GM18511 (cell line): ENCODE measurements around the gene FBXO3.
A peak's percentile ranks its signal among the peaks of the same experiment; 100 is the strongest.
"Not testable (repeated sequence)": the region's sequence is repeated elsewhere in the genome, so short reads cannot be mapped to it uniquely, and the experiment has no call there.

Experiments
- ATAC-seq: cut with Tn5 transposase; IDR thresholded peaks from one replicate; pipeline ENCODE4 v1.9.1; 2021; ENCODE audit warnings: mild to moderate bottlenecking, moderate library complexity; ENCODE audit not compliant: unreplicated experiment

FBXO3 gene

DNA sequence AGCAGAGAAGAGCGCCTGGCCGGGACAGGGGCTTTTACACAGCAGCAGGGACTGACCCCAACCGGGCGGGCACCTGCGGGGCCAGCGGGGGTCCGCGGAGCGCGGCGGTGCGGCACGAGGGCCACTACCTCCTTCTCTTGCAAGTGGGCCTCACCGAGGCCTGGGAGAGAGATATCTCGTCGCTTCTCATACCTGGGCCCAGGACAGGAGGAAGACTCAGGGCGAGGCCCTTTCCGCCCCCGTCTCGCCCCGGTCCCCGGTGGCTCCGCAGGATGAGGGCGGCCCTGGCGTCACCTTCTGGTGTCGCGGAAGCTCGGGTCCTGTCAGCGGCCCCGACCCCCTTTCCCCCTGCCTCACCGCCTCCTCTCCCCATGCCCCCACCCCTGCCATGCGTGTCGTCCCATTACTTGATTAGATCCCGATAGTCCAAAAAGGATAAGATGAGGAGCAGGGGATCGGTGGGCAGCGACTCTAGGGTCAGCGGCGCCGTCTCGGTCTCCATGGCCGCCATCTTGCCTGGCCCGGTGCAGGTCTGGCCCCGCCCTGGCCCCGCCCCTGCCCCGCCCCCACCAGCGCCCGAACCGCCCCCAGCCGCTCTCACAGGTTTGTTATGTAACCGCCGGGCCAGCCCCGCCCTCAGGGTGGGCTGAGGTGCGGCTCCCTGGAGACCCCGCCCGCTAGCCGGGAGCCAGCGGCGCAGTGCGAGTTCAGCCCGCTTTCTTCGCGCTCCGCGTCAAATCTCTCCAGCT, at the start of gene FBXO3:
TSS of gene FBXO3 (minus strand) at position 534 of the 749 bp plus-strand sequence. CDS start at position 511, 23 bp downstream.
- peak; percentile 54 for ATAC-seq

GRCh38 chr11:33822981-33823380, 48.7 kb upstream of the FBXO3 start:
- ATAC-seq: not testable (repeated sequence)

DNA sequence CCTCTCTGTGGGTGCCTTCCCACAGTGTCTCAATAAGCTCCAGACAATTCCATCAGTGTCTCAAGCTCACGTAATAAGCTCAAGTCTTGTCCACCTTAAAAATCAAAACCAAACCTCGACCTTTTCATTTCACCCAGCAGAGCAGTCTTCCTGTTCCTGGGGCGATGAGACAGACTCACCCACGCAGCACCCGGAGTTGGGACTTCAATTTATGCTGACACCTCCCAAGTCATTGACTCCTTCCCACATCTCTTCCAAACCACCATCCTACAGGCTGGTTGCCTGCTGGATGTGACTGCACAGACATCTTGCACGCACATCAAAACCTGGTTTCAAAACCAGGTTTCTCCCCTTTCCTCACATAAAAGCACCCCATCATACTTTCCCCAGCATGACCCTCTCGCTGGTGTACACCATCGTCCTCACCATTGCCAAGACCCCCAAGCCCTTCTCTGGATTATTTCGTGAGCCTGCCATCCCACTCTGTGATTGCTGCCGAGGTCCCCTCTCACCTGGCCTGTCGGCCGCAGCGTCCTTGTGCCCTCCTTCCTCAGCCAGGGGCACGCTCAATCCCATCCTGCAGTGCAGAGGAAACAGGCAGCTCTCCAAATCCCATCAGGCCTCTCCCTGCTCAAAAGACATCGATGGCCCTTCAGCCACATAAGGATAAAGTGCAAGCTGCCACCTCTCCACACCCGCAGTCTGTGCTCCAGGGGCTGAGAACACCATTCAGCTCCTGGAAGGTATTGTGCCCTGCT, 45.1 kb upstream of the FBXO3 start:
- no peak for ATAC-seq

DNA sequence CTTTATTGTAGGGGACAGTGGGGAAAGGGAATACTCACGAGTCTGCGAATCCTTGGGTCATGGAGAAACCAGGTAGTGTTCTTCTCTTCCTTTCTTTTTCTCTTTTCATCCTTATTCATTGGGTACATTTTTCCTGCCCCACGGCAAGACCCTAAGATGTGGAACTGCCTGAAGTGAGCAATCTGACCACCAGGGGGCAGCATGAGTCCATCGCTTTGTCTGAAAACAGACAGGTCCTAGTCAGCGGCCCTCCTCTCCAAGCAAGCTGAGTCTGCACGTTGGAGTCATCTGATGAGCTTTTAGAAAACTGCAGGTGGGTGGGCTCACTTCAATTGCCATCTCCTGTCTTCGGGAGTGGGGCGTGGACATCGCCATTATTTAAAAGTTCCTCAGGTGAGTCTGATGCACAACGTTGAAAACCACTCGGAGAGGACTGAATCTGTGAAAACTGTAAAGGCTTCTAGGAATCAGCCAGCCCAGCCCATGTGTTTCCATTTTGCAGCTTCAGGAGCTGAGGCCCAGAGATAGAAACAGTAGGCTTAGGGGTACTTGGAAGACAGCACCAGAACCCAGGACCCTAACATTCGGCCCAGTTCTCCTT, 34.0 kb upstream of the FBXO3 start:
- peak; percentile 71 for ATAC-seq

DNA sequence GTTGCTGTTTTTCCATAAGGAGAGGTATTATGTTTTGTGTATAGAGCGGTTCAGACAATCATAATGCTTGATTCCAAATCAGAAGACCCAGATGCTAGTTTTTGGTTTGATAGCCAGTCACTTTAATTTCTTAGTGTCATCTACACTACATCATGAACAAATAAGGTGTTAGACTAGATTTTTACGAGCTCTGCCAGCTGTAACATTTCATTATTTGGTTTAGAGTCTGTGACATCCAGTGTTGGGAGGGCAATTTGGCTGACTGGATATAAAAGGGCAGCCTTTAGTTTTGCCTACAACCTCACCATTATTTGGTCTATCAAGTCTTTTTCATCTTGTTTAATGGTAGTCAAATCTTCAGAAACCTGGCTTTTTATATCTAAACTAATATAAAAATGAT, 30.2 kb upstream of the FBXO3 start:
- ATAC-seq: no peak

GRCh38 chr11:33802194-33802950, 28.1 kb upstream of the FBXO3 start:
- ATAC-seq: no peak

DNA sequence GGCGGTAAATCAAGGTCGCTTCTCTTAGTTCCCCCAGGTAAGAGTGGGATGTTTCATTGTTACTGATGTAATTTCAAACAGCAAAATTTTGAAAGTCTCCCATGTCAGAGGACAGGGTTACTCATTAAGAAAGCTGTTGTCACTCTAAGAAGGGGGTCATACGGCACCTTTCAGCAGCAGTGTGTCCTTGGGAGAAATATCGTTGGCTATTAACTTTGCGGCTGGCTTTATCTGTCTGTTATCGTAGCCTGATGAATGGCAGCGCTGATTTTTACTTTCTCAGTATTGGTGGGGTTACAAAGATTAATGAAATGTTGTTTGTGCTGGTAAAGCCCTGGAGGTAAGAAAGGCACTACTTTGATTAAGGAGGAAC, 27.5 kb upstream of the FBXO3 start:
- no peak for ATAC-seq

GRCh38 chr11:33797879-33798278, 23.6 kb upstream of the FBXO3 start:
- ATAC-seq: no peak

- no peak for ATAC-seq
These were observed 15.7 kb upstream of the FBXO3 start for GRCh38 chr11:33790040-33790439.

- not testable (repeated sequence) for ATAC-seq
These were observed 13.8 kb upstream of the FBXO3 start for GRCh38 chr11:33788095-33788494.

GRCh38 chr11:33787076-33787475, 12.8 kb upstream of the FBXO3 start:
- no peak for ATAC-seq

- no peak for ATAC-seq
These were observed 11.3 kb upstream of the FBXO3 start for GRCh38 chr11:33785609-33786008.

- ATAC-seq: no peak
These were observed 5.7 kb upstream of the FBXO3 start for GRCh38 chr11:33779849-33780528.

DNA sequence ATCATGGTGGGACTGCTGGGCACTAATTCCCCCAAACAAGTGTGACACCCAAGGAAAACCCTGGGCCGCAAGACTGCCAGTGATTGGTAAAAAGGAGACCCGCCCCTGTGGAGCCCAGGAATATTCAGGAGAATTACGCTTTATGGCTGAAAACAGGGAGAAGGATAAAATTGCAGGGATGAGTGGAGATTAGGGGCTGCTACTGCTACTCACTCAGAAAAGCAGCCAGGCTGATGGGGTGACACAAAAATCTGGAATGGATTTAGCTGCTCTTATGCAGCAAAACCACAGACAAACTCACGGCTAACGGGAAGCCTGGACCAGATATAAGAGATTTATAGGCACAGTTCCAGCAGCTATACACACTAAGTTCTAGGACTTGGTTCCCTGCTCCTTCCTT, 4.4 kb upstream of the FBXO3 start:
- no peak for ATAC-seq

DNA sequence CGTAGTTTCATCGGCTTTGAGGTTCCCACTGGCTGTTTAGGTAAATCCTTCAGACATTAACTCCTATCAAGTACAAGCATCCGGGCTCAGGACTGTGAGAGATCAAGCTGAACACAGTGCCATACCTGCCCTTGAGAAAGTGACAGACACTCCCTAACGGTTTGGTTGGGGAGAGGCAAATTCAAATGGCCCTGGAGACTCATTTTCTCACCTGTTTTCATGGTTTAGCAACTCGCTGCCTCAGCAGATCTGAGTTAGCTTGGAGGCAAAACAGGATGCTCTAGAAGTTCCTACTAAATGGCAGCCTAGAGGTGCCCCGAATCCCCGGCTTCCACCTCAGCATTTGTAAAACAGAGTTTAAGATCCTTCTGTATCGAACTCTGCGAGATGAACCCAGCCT, 3.6 kb upstream of the FBXO3 start:
- no peak for ATAC-seq

- ATAC-seq: peak; percentile 39
These were observed 1.6 kb upstream of the FBXO3 start for GRCh38 chr11:33775832-33776470.

- no peak for ATAC-seq
These were observed 1.1 kb upstream of the FBXO3 start for GRCh38 chr11:33775467-33775807.

DNA sequence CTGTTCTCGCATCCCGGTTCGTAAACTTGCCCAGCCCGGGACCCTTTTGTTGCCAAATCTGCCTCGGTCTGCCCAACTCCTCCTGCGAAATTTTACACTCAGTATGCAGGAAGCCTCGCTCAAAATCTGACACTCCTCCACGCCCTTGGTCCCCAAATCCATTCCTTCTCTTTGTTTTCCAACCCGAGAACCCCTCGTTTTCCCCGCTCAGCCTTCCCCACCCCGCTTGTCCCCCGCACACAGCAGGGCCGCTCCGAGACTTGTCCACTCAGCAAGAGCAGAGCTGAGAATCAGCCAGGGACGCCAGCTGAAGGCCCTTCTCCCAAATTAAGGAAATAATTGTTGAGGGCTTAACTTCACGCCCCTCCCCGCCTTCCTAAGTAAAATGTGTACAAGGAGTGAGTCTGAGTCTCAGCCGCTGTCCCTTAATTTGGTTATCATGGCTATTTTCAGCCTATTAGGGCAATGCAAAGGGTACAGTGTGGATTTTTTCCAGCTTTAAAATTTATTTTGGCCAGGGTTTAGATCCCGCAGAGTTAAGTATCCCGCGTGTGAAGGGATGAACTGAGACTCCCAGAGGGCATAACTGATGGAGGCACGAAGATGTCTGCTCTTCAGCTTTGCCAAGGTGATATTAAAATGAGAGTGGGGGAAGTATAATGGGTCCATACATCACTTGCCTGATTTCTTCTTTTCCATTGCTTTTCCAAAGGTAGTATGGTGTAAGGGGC, 581 bp upstream of the FBXO3 start:
- ATAC-seq: no peak

DNA sequence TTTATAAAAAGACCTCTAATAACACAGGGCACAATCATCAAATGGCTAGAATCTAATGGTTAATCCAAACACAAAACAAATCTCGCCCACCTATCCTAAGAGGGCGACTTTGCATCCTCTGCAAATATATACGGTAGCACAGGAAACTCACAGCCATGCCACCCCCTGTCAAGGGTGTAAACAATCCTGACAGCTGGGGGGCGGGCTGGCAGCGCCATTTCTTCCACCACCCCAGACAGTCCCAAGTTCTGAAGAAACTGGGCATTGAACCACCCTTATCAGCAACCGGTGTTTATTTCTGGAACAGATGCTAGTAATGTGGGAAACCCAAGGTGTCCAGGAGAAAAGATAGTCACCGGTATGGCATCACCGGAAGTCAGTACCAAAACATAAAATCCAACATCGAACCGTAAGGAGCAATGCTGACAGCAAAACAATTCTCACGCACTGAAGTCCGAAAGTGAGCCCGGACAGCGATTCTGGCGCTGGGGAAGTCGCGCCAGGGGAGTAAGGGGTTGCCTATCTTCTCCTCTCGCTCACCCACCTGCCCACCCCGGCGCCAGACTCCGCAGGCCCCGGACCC, 825 bp downstream of the FBXO3 start:
- peak; percentile 32 for ATAC-seq
